Endothelial cell (in vitro differentiated cells): ENCODE data around the gene CARD11. TPM values are rescaled to one million over a fixed set of nuclear protein-coding genes. Genes with fewer than 3 reads are reported as not detected.

ENCODE experiments used
- DNase-seq: peaks from one replicate; pipeline ENCODE4 v3.0.0; 2021; ENCODE audit warnings: low spot score
- H3K27ac Mint-ChIP-seq: one replicate; pipeline ENCODE4 v1.8.0; 2021; ENCODE audit warnings: mixed read lengths, inconsistent platforms; ENCODE audit not compliant: unreplicated experiment
- H3K27me3 Mint-ChIP-seq: one replicate; pipeline ENCODE4 v1.8.0; 2021; ENCODE audit warnings: mild to moderate bottlenecking, moderate library complexity, mixed read lengths, inconsistent platforms; ENCODE audit not compliant: unreplicated experiment
- H3K36me3 Mint-ChIP-seq: one replicate; pipeline ENCODE4 v1.8.0; 2021; ENCODE audit warnings: mild to moderate bottlenecking, low read depth, mixed read lengths, inconsistent platforms; ENCODE audit not compliant: unreplicated experiment
- H3K4me1 Mint-ChIP-seq: one replicate; pipeline ENCODE4 v1.8.0; 2021; ENCODE audit warnings: mild to moderate bottlenecking, mixed read lengths, inconsistent platforms; ENCODE audit not compliant: unreplicated experiment
- H3K4me3 Mint-ChIP-seq: one replicate; pipeline ENCODE4 v1.8.0; 2021; ENCODE audit warnings: mild to moderate bottlenecking, mixed read lengths, inconsistent platforms; ENCODE audit not compliant: unreplicated experiment
- H3K9me3 Mint-ChIP-seq: one replicate; pipeline ENCODE4 v1.8.0; 2021; ENCODE audit warnings: mixed read lengths, inconsistent platforms; ENCODE audit not compliant: unreplicated experiment
- CTCF ChIP-seq: fragments of 200-600 bp; sonication (generic); IDR thresholded peaks from one replicate; pipeline ENCODE4 v1.5.0; 2021; ENCODE audit warnings: antibody characterized with exemption; ENCODE audit not compliant: unreplicated experiment
- total RNA-seq: library from RNA; stranded (reverse); fragmentation: NEBNext Ultra II Directional; extraction: Animal tissue kit (Norgen Biotek cat#: 25700); gene quantifications from one replicate; pipeline ENCODE4 v1.2.1, GENCODE V29; 2021; ENCODE audit not compliant: unreplicated experiment

CARD11 gene
- total RNA-seq, 1 donor from 2014 or later, result 3.9 TPM

DNA sequence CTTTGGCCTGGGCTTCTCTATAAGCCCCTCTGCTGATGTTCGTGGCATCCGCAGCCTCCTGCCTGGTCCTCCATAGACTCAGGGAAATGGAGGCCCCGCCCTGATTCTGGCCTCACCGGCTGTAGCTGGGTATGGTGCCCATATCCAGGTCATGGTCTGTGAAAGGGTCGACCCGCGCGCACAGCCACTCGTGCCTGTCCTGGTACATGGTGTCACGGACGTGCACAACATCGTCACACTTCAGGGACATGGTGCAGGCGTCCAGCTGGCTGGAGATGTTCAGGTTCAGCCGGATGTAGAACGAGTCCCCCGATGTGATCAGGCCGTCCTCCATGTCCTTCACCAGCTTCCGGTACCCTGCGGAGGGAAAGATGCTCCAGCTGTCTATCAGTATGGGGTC, 124.4 kb downstream of the CARD11 start:
- peaks cover 4% of the 10 kb centered on the region for H3K27me3 Mint-ChIP-seq
- no peak for TF ChIP-seq CTCF
- peaks cover 4% of the 10 kb centered on the region for H3K9me3 Mint-ChIP-seq
- H3K4me1 Mint-ChIP-seq, result no peaks in the 10 kb centered on the region
- H3K27ac Mint-ChIP-seq, result no peak overlapping the region
- H3K4me3 Mint-ChIP-seq, result no peak overlapping the region
- DNase-seq, result no peak
- H3K36me3 Mint-ChIP-seq, result peaks cover 3% of the 10 kb centered on the region

DNA sequence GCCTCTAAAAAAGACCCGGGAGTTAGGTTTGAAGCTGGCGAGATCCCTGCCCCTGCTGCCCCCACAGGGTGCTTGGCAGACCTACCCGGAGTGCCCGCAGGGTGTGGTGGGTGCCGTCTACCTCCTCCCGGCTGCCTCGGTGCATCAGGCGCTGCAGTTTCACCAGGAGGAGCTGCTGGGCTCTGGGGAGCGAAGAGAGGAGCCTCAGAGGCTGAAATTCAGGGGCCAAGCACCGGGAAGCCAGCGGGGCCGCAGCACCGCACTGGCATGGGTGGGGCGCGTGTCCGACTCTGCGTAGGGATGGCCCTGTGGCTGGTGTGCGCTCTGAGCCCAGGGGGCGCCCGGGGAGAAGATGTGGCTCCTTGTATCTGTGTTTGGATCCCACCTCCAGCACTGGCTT, 125.3 kb downstream of the CARD11 start:
- no peak for TF ChIP-seq CTCF
- H3K27ac Mint-ChIP-seq, result no peak overlapping the region
- H3K36me3 Mint-ChIP-seq, result peaks cover 3% of the 10 kb centered on the region
- H3K27me3 Mint-ChIP-seq, result peaks cover 4% of the 10 kb centered on the region
- H3K4me3 Mint-ChIP-seq, result no peak overlapping the region
- H3K9me3 Mint-ChIP-seq, result peaks cover 4% of the 10 kb centered on the region
- H3K4me1 Mint-ChIP-seq, result no peaks in the 10 kb centered on the region
- DNase-seq, result no peak

DNA sequence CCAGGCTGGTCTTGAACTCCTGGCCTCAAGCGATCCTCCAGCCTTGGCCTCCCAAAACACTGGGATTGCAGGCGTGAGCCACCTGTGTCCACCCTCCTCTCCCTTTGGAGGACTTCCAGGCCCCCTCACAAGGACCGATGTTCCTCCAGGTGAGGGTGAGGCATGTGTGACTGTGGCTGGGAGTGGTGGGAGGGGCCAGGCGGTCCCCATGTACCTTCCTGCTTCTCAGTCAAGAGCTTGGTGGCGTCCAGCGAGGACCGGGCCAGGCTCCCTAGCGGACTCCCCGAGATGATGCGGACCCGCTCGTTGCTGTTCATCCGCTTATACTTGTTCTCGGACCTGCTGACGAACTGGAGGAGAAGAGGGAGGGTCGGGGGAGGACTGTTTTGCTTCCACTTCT, 128.6 kb downstream of the CARD11 start:
- peaks cover 3% of the 10 kb centered on the region for H3K36me3 Mint-ChIP-seq
- no peak overlapping the region for H3K27ac Mint-ChIP-seq
- H3K9me3 Mint-ChIP-seq, result peaks cover 4% of the 10 kb centered on the region
- TF ChIP-seq CTCF, result no peak
- H3K4me3 Mint-ChIP-seq, result no peak overlapping the region
- H3K27me3 Mint-ChIP-seq, result peaks cover 8% of the 10 kb centered on the region
- DNase-seq, result no peak
- H3K4me1 Mint-ChIP-seq, result no peaks in the 10 kb centered on the region

GRCh38 chr7:2913760-2914387, 129.8 kb downstream of the CARD11 start:
- H3K9me3 Mint-ChIP-seq, result no peaks in the 10 kb centered on the region
- no peak overlapping the region for H3K4me3 Mint-ChIP-seq
- peaks cover 4% of the 10 kb centered on the region for H3K27me3 Mint-ChIP-seq
- H3K27ac Mint-ChIP-seq, result no peak overlapping the region
- TF ChIP-seq CTCF, result no peak
- H3K4me1 Mint-ChIP-seq, result no peaks in the 10 kb centered on the region
- peaks cover 3% of the 10 kb centered on the region for H3K36me3 Mint-ChIP-seq
- DNase-seq, result no peak

DNA sequence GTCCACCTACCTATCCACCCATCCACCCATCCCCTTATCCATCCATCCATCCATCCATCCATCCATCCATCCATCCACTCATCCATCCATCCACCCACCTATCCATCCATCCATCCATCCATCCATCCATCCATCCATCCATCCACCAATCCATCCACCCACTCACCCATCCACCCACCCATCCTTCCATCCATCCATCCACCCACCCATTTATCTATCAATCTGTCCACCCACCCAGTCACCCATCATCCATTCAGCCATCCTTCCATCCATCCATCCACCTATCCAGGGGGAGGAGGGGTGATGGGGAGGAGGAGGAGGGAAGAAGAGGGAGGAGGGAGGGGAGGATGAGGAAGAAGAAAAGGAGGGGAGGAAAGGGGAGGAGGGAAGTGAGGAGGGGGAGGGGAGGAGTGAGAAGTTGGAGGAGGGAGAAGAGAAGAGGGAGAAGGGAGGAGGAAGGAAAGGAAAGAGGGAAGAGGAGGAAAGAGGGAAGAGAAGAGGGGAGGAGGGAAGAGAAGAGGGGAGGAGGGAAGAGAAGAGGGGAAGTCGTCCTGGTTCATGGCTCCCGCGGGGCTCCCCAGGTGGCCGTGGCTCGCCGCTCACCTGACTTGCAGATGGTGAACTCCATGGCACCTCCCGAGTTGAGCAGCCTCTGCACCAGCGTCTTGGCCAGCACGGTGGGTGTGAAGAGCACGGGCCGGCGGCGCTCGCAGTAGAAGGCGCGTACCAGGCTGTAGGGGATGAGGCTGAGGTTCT, 130.8 kb downstream of the CARD11 start:
- no peak overlapping the region for H3K27ac Mint-ChIP-seq
- peaks cover 4% of the 10 kb centered on the region for H3K27me3 Mint-ChIP-seq
- H3K4me3 Mint-ChIP-seq, result no peak overlapping the region
- DNase-seq, result no peak
- TF ChIP-seq CTCF, result no peak
- no peaks in the 10 kb centered on the region for H3K4me1 Mint-ChIP-seq
- H3K9me3 Mint-ChIP-seq, result no peaks in the 10 kb centered on the region
- no peaks in the 10 kb centered on the region for H3K36me3 Mint-ChIP-seq
